SJCRH30 (cell line): ENCODE results near the gene GRID2. TPM values are rescaled to one million over a fixed set of nuclear protein-coding genes. Genes with fewer than 3 reads are reported as not detected.
A peak's percentile ranks its signal among the peaks of the same experiment; 100 is the strongest.

Experiments
- DNase-seq, 2 experiments: peaks; one replicate each; pipeline ENCODE4 v3.0.0-alpha.2; 2015 to 2020
- H3K27ac ChIP-seq: fragments of 250-450 bp; sonication (Bioruptor Pico); 2 replicates; pipeline ENCODE4 v1.5.1; 2020; ENCODE audit warnings: mild to moderate bottlenecking, moderate library complexity
- H3K27me3 ChIP-seq: fragments of 250-450 bp; sonication (Bioruptor Pico); 2 replicates; pipeline ENCODE4 v1.5.1; 2020; ENCODE audit warnings: mild to moderate bottlenecking, moderate library complexity
- H3K36me3 ChIP-seq: fragments of 250-450 bp; sonication (Bioruptor Pico); 2 replicates; pipeline ENCODE4 v1.5.1; 2020; ENCODE audit warnings: mild to moderate bottlenecking, moderate library complexity
- H3K4me1 ChIP-seq: fragments of 250-450 bp; sonication (Bioruptor Pico); 2 replicates; pipeline ENCODE4 v1.5.1; 2020; ENCODE audit warnings: mild to moderate bottlenecking, moderate library complexity
- H3K4me3 ChIP-seq: fragments of 250-450 bp; sonication (Bioruptor Pico); 2 replicates; pipeline ENCODE4 v1.5.1; 2020; ENCODE audit warnings: mild to moderate bottlenecking, moderate library complexity
- H3K9me3 ChIP-seq: fragments of 250-450 bp; sonication (Bioruptor Pico); replicated peaks from 2 replicates; pipeline ENCODE4 v1.5.1; 2020; ENCODE audit warnings: mild to moderate bottlenecking, moderate library complexity
- total RNA-seq: library from RNA; depleted of rRNA; stranded (reverse); fragments of >200 nt; shearing (Covaris generic); gene quantifications from 2 replicates; pipeline ENCODE4 v1.2.3, GENCODE V29; 2014

The GRID2 gene
- total RNA-seq, 1 experiment from 2014 or later: 0.91 TPM

GRCh38 chr4:93174598-93174997 lies 870.8 kb downstream of the GRID2 start:
- DNase-seq: no peak
- Histone ChIP-seq H3K9me3 (no peaks in the 10 kb centered on the region), H3K36me3 (no peaks in the 10 kb centered on the region)

GRCh38 chr4:93178279-93178678 lies 874.5 kb downstream of the GRID2 start:
- no peak for DNase-seq
- Histone ChIP-seq H3K36me3 (no peaks in the 10 kb centered on the region), H3K27ac (no peak overlapping the region), H3K9me3 (no peaks in the 10 kb centered on the region), H3K4me3 (no peak overlapping the region), H3K27me3 (no peaks in the 10 kb centered on the region), H3K4me1 (no peaks in the 10 kb centered on the region)

More at GRCh38 chr4:93174598-93174997, 870.8 kb downstream of the GRID2 start:
- no peaks in the 10 kb centered on the region for H3K4me1 ChIP-seq
- H3K27me3 ChIP-seq: no peaks in the 10 kb centered on the region
- H3K4me3 ChIP-seq: no peak overlapping the region
- H3K27ac ChIP-seq: no peak overlapping the region

- Histone ChIP-seq H3K27me3 (no peaks in the 10 kb centered on the region), H3K27ac (no peak overlapping the region), H3K4me3 (no peak overlapping the region), H3K9me3 (no peaks in the 10 kb centered on the region), H3K4me1 (no peaks in the 10 kb centered on the region), H3K36me3 (no peaks in the 10 kb centered on the region)
- no peak for DNase-seq
These were observed 875.3 kb downstream of the GRID2 start for GRCh38 chr4:93179044-93179443.

- no peak overlapping the region for H3K4me3 ChIP-seq
- no peak overlapping the region for H3K27ac ChIP-seq
- no peaks in the 10 kb centered on the region for H3K36me3 ChIP-seq
- no peak for DNase-seq
- H3K4me1 ChIP-seq: no peaks in the 10 kb centered on the region
- no peaks in the 10 kb centered on the region for H3K9me3 ChIP-seq
- H3K27me3 ChIP-seq: no peaks in the 10 kb centered on the region
These were observed 879.0 kb downstream of the GRID2 start for GRCh38 chr4:93182722-93183121.

- Histone ChIP-seq H3K27ac (no peak overlapping the region), H3K4me1 (no peaks in the 10 kb centered on the region), H3K4me3 (no peak overlapping the region), H3K9me3 (no peaks in the 10 kb centered on the region), H3K36me3 (no peaks in the 10 kb centered on the region), H3K27me3 (no peaks in the 10 kb centered on the region)
- no peak for DNase-seq
These were observed 879.8 kb downstream of the GRID2 start for GRCh38 chr4:93183576-93183975.

GRCh38 chr4:93184053-93184452 lies 880.3 kb downstream of the GRID2 start:
- no peak for DNase-seq
- Histone ChIP-seq H3K9me3 (no peaks in the 10 kb centered on the region), H3K27ac (no peak overlapping the region), H3K4me1 (no peaks in the 10 kb centered on the region), H3K36me3 (no peaks in the 10 kb centered on the region), H3K27me3 (no peaks in the 10 kb centered on the region), H3K4me3 (no peak overlapping the region)

- Histone ChIP-seq H3K4me1 (no peaks in the 10 kb centered on the region), H3K36me3 (no peaks in the 10 kb centered on the region), H3K9me3 (no peaks in the 10 kb centered on the region), H3K4me3 (no peak overlapping the region), H3K27me3 (no peaks in the 10 kb centered on the region), H3K27ac (no peak overlapping the region)
- DNase-seq: no peak
These were observed 883.1 kb downstream of the GRID2 start for GRCh38 chr4:93186846-93187245.

- H3K4me3 ChIP-seq: no peak overlapping the region
- H3K36me3 ChIP-seq: no peaks in the 10 kb centered on the region
- H3K27ac ChIP-seq: no peak overlapping the region
- no peak for DNase-seq
- no peaks in the 10 kb centered on the region for H3K4me1 ChIP-seq
- H3K27me3 ChIP-seq: no peaks in the 10 kb centered on the region
- H3K9me3 ChIP-seq: no peaks in the 10 kb centered on the region
These were observed 883.7 kb downstream of the GRID2 start for GRCh38 chr4:93187466-93187865.

- Histone ChIP-seq H3K36me3 (no peaks in the 10 kb centered on the region), H3K4me1 (no peaks in the 10 kb centered on the region), H3K27me3 (no peaks in the 10 kb centered on the region), H3K9me3 (no peaks in the 10 kb centered on the region), H3K27ac (no peak overlapping the region), H3K4me3 (no peak overlapping the region)
- DNase-seq: no peak
These were observed 884.1 kb downstream of the GRID2 start for GRCh38 chr4:93187892-93188291.

- H3K27me3 ChIP-seq: no peaks in the 10 kb centered on the region
- DNase-seq: peak; percentile 8 to 69
- H3K4me3 ChIP-seq: no peak overlapping the region
- H3K36me3 ChIP-seq: no peaks in the 10 kb centered on the region
- H3K27ac ChIP-seq: no peak overlapping the region
- H3K4me1 ChIP-seq: no peaks in the 10 kb centered on the region; the same call in 1 of the 2 replicates
- H3K9me3 ChIP-seq: no peaks in the 10 kb centered on the region
These were observed 895.7 kb downstream of the GRID2 start for GRCh38 chr4:93199492-93199891.

- no peak overlapping the region for H3K27ac ChIP-seq
- H3K4me3 ChIP-seq: no peak overlapping the region
- H3K27me3 ChIP-seq: no peaks in the 10 kb centered on the region
- no peaks in the 10 kb centered on the region for H3K9me3 ChIP-seq
- H3K4me1 ChIP-seq: no peaks in the 10 kb centered on the region; the same call in 1 of the 2 replicates
- H3K36me3 ChIP-seq: no peaks in the 10 kb centered on the region
- no peak for DNase-seq
These were observed 897.8 kb downstream of the GRID2 start for GRCh38 chr4:93201471-93202096.

- no peaks in the 10 kb centered on the region for H3K9me3 ChIP-seq
- DNase-seq: peak; percentile 28 to 62
These were observed 899.9 kb downstream of the GRID2 start for GRCh38 chr4:93203708-93204107.

GRCh38 chr4:93212250-93212649 lies 908.5 kb downstream of the GRID2 start:
- H3K4me1 ChIP-seq: no peaks in the 10 kb centered on the region
- H3K9me3 ChIP-seq: no peaks in the 10 kb centered on the region
- no peak overlapping the region for H3K27ac ChIP-seq
- H3K27me3 ChIP-seq: no peaks in the 10 kb centered on the region
- DNase-seq: no peak
- no peaks in the 10 kb centered on the region for H3K36me3 ChIP-seq
- H3K4me3 ChIP-seq: no peak overlapping the region

More at GRCh38 chr4:93203708-93204107, 899.9 kb downstream of the GRID2 start:
- H3K4me1 ChIP-seq: no peaks in the 10 kb centered on the region
- H3K4me3 ChIP-seq: no peak overlapping the region
- H3K36me3 ChIP-seq: no peaks in the 10 kb centered on the region
- H3K27ac ChIP-seq: no peak overlapping the region
- no peaks in the 10 kb centered on the region for H3K27me3 ChIP-seq

GRCh38 chr4:93216646-93217045 lies 912.9 kb downstream of the GRID2 start:
- no peaks in the 10 kb centered on the region for H3K4me1 ChIP-seq
- H3K27me3 ChIP-seq: no peaks in the 10 kb centered on the region
- no peaks in the 10 kb centered on the region for H3K9me3 ChIP-seq
- DNase-seq: no peak
- no peaks in the 10 kb centered on the region for H3K36me3 ChIP-seq
- H3K27ac ChIP-seq: no peak overlapping the region
- no peak overlapping the region for H3K4me3 ChIP-seq

- no peaks in the 10 kb centered on the region for H3K9me3 ChIP-seq
- DNase-seq: no peak
- no peaks in the 10 kb centered on the region for H3K36me3 ChIP-seq
- H3K4me3 ChIP-seq: no peak overlapping the region
- H3K4me1 ChIP-seq: no peaks in the 10 kb centered on the region
- no peak overlapping the region for H3K27ac ChIP-seq
- H3K27me3 ChIP-seq: no peaks in the 10 kb centered on the region
These were observed 913.7 kb downstream of the GRID2 start for GRCh38 chr4:93217431-93217830.

- no peak for DNase-seq
- Histone ChIP-seq H3K27me3 (no peaks in the 10 kb centered on the region), H3K27ac (no peak overlapping the region), H3K9me3 (no peaks in the 10 kb centered on the region), H3K36me3 (no peaks in the 10 kb centered on the region), H3K4me3 (no peak overlapping the region), H3K4me1 (no peaks in the 10 kb centered on the region)
These were observed 918.0 kb downstream of the GRID2 start for GRCh38 chr4:93221771-93222170.
